Endothelial cell of hepatic sinusoid (primary cell): ENCODE data around the gene TM9SF3.
"Not testable (repeated sequence)": the region's sequence is repeated elsewhere in the genome, so short reads cannot be mapped to it uniquely, and the experiment has no call there.

Source experiments
- in situ Hi-C: cut with HindIII; loops from 2 replicates; pipeline ENCODE4 v1.10.0; 2017; ENCODE audit warnings: low sequenced_read_pairs

The TM9SF3 gene

DNA sequence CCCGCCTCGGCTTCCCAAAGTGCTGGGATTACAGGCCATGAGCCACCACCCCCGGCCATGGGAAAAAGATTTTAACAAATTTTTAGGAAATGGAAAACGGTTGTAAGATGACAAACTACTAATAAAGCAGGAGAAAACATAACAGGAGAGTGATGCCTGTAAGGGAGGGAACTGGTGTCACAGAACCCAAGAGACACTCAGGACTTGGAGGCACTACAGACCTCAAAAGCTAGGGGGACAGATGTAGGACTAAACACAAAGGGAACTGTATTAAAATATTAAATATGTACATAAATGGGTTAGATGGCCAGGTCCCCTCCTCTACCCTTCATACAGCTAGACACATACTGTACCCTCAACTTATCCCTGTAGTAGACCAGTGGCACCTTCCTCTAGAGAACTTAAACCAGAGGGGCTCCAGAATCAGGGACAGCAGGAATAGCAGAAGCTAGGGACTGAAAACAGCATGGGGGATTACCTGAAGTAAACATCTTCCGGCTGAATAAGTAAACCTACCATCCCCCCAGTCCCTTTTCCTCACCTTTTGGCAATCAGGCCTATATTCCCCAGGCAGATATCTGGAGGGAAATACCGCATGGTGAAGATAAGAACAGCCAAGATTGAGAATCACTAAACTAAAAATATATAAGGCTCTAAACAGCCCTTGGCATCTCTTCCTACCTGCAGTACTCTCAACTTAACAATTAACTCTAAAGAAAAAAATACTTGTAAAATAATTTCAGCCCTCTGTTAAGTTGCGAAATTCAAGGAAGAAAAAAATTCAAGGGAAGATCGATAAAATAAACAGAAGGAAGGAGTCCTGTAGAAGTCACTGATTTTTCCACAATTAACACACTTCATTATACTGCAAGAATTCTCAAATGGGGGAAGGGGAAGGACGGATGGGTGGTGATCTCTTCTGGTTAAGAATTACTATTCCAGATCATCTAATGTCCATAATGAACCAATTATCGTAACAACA is 15.5 kb downstream of the TM9SF3 start:
- in situ Hi-C loops = no loop called here

DNA sequence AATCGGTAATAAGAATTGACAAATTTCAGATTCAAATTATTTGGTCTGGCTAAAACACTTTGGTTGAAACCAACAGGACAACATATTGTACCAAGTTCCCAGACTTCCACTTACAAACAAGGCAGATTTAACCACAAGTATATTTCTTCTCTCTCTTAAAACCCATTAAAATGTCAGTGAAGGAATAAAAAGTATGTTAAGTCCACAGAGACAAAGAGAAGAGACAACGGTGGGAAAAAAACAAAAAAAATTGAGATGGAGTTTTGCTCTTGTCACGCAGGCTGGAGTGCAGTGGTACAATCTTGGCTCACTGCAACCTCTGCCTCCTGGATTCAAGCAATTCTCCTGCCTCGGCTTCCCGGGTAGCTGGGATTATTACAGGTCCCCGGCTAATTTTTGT is 16.3 kb downstream of the TM9SF3 start:
- in situ Hi-C loops = no loop called here

GRCh38 chr10:96568402-96568801 is 18.4 kb downstream of the TM9SF3 start:
- in situ Hi-C loops = no loop called here

DNA sequence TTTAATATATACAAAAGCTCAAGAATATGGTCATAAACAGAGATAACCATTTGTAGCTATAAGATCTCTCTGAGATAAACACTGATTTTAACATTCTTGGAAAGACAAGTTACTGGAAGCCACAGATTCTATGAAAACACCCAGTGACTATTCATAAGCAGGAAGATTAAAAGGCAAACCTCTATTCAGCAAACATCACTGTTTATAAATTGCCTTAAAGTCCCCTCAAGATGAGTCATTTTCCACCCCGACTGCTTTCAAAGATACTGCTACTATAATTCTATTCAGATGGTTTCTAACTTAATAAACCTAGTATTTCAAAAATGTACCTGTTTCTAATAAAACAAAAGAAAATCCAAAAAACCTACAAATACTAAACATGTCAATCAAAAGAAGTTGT is 21.0 kb downstream of the TM9SF3 start:
- in situ Hi-C loops = no loop called here

- in situ Hi-C loops = no loop called here
Observed at GRCh38 chr10:96560966-96561887, 25.6 kb downstream of the TM9SF3 start.

- in situ Hi-C loops = no loop called here
Observed at GRCh38 chr10:96560489-96560888, 26.3 kb downstream of the TM9SF3 start.

- in situ Hi-C loops = no loop called here
Observed at GRCh38 chr10:96556003-96556402, 30.8 kb downstream of the TM9SF3 start.

GRCh38 chr10:96555330-96555729 is 31.5 kb downstream of the TM9SF3 start:
- in situ Hi-C loops = no loop called here

- in situ Hi-C loops = no loop called here
Observed at GRCh38 chr10:96548589-96548988, 38.2 kb downstream of the TM9SF3 start.

- in situ Hi-C loops = not testable (repeated sequence)
Observed at GRCh38 chr10:96545558-96545957, 41.3 kb downstream of the TM9SF3 start.

DNA sequence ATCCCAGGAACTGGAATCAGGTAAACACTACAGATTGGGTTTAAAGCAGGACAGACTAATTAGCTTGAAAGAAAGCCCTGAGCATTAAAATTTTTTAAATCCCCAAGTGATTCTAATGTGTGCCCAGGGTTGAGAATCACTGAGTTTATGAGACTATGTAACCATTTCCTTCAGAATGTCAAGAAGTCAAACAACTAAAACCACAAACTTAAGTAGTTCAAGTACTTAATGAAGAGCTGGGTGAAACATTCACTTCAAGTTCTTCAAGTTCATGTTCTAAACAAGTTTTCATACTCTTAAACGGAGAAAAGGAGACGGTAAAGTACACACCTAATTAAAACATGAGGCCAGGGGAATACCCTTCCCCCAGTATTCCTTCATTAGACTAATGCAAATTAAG is 44.9 kb downstream of the TM9SF3 start:
- in situ Hi-C loops = no loop called here

GRCh38 chr10:96540240-96540639 is 46.6 kb downstream of the TM9SF3 start:
- in situ Hi-C loops = no loop called here

DNA sequence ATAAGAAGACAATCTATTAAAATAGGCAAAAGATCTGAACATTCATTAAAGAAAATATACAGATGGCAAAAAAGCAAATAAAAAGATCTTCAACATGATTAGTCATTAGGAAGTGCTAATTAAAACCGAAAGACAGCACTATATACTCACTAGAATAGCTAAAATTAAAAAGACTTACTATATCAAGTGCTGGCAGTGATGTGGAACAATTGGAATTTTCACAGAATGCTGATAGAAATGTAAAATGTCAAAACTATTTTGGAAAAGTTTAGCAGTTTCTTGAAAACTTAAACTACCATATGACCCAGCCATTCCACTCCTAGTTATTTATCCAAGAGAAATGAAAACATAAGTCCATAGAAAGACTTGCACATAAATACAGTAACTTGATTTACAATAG is 48.1 kb downstream of the TM9SF3 start:
- in situ Hi-C loops = no loop called here

- in situ Hi-C loops = no loop called here
Observed at GRCh38 chr10:96536129-96536528, 50.7 kb downstream of the TM9SF3 start.

DNA sequence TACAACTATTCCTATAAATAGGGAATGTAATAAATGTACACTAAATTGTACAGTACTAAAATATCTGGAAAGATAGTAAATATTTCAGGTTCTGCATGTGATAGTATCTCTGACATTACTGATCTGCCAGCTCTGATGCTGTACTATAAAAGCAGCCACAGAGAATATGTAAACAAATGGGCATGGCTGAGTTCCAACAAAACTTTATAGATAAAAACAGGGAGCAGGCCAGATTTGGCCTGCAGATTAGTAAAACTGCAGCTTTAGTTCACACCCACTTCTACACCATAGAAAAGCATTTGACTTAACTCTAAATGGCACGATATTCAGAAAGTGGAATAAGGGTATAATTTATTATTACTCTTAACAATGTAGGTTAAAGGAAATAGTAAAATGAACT is 54.3 kb downstream of the TM9SF3 start:
- in situ Hi-C loops = no loop called here

GRCh38 chr10:96529634-96530279 is 57.1 kb downstream of the TM9SF3 start:
- in situ Hi-C loops = loop anchor here (5.0 kb wide), 1 partner anchor 48 kb away; no protein-coding TSS in a partner anchor

DNA sequence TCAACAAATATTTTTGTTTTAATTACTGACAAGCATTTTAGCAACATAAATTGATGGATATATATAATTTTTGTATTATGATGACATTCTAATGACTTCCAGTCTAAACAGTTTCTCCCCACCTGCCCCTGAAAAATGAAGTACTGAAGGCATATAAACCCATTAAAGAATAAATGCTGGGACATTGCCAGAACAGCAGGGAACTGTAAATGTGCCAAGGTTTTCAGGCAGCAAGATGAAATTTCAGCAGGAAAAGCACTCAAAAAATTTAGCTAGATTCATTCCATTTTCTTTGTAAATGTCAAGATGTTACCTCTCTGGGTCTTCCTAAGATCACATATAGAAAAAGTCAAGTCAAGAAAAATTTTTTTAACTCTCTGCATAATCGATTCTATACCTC is 62.1 kb downstream of the TM9SF3 start:
- in situ Hi-C loops = loop anchor here (5.0 kb wide), 1 partner anchor 53 kb away; no protein-coding TSS in a partner anchor

- in situ Hi-C loops = no loop called here
Observed at GRCh38 chr10:96517284-96517683, 69.5 kb downstream of the TM9SF3 start.

DNA sequence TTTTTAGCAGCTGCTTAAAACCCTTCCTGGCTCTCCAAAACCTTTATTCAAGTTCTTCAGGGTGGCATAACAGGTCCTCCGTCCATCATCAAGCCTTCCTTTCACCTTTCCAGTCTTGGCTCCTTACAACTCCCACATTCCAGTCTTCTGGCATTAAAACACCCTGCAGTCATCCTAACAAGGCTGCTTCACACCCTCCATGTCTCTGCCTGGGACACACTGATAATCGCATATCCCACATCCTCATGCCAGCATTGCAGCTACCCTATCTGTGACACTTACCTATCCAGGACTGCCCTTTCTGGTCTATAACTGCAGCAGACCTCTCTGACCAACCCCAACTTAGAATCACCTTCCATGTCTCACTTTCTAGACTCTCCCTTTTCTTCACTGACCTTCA is 70.5 kb downstream of the TM9SF3 start:
- in situ Hi-C loops = no loop called here

GRCh38 chr10:96513698-96514561 is 72.9 kb downstream of the TM9SF3 start, which contains the start of gene TLL2:
Gene TLL2 (minus strand): TSS chr10:96513926. CDS start chr10:96513685, 241 bp downstream.
- in situ Hi-C loops = no loop called here
